ENCODE data around the gene INAFM2. TPM values are rescaled to one million over a fixed set of nuclear protein-coding genes. Genes with fewer than 3 reads are reported as not detected.

Gene INAFM2
- total RNA-seq, 1 experiment from 2014 or later = 25.4 TPM

GRCh38 chr15:40347559-40348473, 24.3 kb downstream of the INAFM2 start:
- no peak overlapping the region for H2AK5ac ChIP-seq (ENCODE audit: insufficient read length, low read length)
- no peak overlapping the region for H2BK120ac ChIP-seq (ENCODE audit: low read depth, low read length, poor library complexity, severe bottlenecking)
- H2BK5ac ChIP-seq (ENCODE audit: insufficient read length, low read length) = no peak overlapping the region
- H3K56ac ChIP-seq (ENCODE audit: insufficient read length, low read depth, low read length) = no peak overlapping the region
- H3K9me3 ChIP-seq (ENCODE audit: control insufficient read depth, low read depth, low read length) = no peaks in the 10 kb centered on the region
- Mint-ChIP-seq H3K4me3 (no peak overlapping the region), H3K9me3 (no peaks in the 10 kb centered on the region), H3K4me1 (peaks cover 11 to 25% of the 10 kb centered on the region in 2 experiments), H3K27me3 (ENCODE audit: low read depth) (peaks cover 12% of the 10 kb centered on the region), H3K36me3 (ENCODE audit: insufficient read depth in 1 of 3, low read depth in 3 of 3) (no peaks in the 10 kb centered on the region), H3K27ac (0 out of 7 replicates have a peak overlapping the region, but pooled peaks of 1 of the 3 experiments have one; percentile 34)
- TF ChIP-seq CTCF (conservative IDR thresholded peaks at IDR 0.05) = no peak
- no peaks in the 10 kb centered on the region for H3K79me2 ChIP-seq (ENCODE audit: insufficient read depth, low read length)
- H3K27ac ChIP-seq (ENCODE audit: insufficient read length, low read depth, low read length) = no peak overlapping the region
- no peaks in the 10 kb centered on the region for H3K23me2 ChIP-seq (ENCODE audit: insufficient read length, low read depth, low read length, poor library complexity, severe bottlenecking)
- no peak overlapping the region for H2AFZ ChIP-seq (ENCODE audit: low read length)
- H2BK12ac ChIP-seq (ENCODE audit: insufficient read length, low read depth, low read length) = no peak overlapping the region
- H3K18ac ChIP-seq (ENCODE audit: insufficient read length, low read depth, low read length) = no peak overlapping the region
- no peak overlapping the region for H2BK20ac ChIP-seq (ENCODE audit: low read depth, low read length, poor library complexity, severe bottlenecking)
- H3T11ph ChIP-seq (ENCODE audit: low read length) = no peak overlapping the region
- H3K4me1 ChIP-seq (ENCODE audit: insufficient read depth, low read length) = no peaks in the 10 kb centered on the region
- H4K5ac ChIP-seq (ENCODE audit: insufficient read length, low read depth, low read length) = no peak overlapping the region
- no peak overlapping the region for H2BK15ac ChIP-seq (ENCODE audit: low read depth, low read length)
- no peak overlapping the region for H3K4me2 ChIP-seq (ENCODE audit: insufficient read depth, insufficient read length, low read length)
- H4K20me1 ChIP-seq (ENCODE audit: control insufficient read depth, insufficient read depth, insufficient read length) = no peaks in the 10 kb centered on the region
- H3K14ac ChIP-seq (ENCODE audit: insufficient read depth, low read length) = no peak overlapping the region; the same call in 1 of the 2 replicates
- H3K27me3 ChIP-seq (ENCODE audit: insufficient read depth, low read length) = no peaks in the 10 kb centered on the region
- H3K23ac ChIP-seq (ENCODE audit: insufficient read length, low read depth, low read length) = no peak overlapping the region
- no CpG with 5 or more reads among the region's 11 CpGs for WGBS (ENCODE audit: extremely low coverage, insufficient read length, low lambda C conversion rate)
- H3K79me1 ChIP-seq (ENCODE audit: insufficient read depth, low read depth, low read length, poor library complexity, severe bottlenecking) = no peaks in the 10 kb centered on the region
- H4K8ac ChIP-seq (replicated peaks; ENCODE audit: insufficient read length, low read depth, low read length) = no peak overlapping the region
- no peak overlapping the region for H3K4ac ChIP-seq (ENCODE audit: low read depth, low read length)
- no peak overlapping the region for H4K91ac ChIP-seq (ENCODE audit: insufficient read length, low read depth, low read length)
- no peak overlapping the region for H3K9ac ChIP-seq (ENCODE audit: extremely low read depth, insufficient read length, low read length)
- no peak for DNase-seq
